ENCODE data around the gene ETDC. TPM values are rescaled to one million over a fixed set of nuclear protein-coding genes. Genes with fewer than 3 reads are reported as not detected.

The ETDC gene
- total RNA-seq, 1 experiment from 2014 or later = not detected

- no TSS peak for BruUV-seq (replicated peaks)
- Histone ChIP-seq H3K4me3 (no peak overlapping the region), H3K9me2 (ENCODE audit: insufficient read depth) (no peaks in the 10 kb centered on the region), H3K79me2 (ENCODE audit: low read depth) (no peaks in the 10 kb centered on the region), H3K36me3 (ENCODE audit: low read depth) (no peaks in the 10 kb centered on the region), H3K4me2 (no peak overlapping the region), H4K20me1 (ENCODE audit: insufficient read depth) (no peaks in the 10 kb centered on the region), H3K9me3 (ENCODE audit: insufficient read depth, low read depth) (no peaks in the 10 kb centered on the region), H3F3A (ENCODE audit: insufficient read depth, low read depth) (no peaks in the 10 kb centered on the region), H3K4me1 (replicated peaks; ENCODE audit: insufficient read depth) (no peaks in the 10 kb centered on the region), H2AFZ (no peak overlapping the region), H3K27me3 (ENCODE audit: insufficient read depth, low read depth) (no peaks in the 10 kb centered on the region), H3K27ac (no peak overlapping the region)
- CTCF ChIA-PET = no interaction called here
- no peak for TF ChIP-seq CTCF (conservative IDR thresholded peaks at IDR 0.05)
- TF ChIP-seq EZH2 (IDR thresholded peaks at IDR 0.05; ENCODE audit: low read depth) = no peak
- intact Hi-C loops (cut with micrococcal nuclease; ENCODE audit: unreplicated experiment) = no loop called here
- no peak for DNase-seq
- POLR2A ChIA-PET (ENCODE audit: unreplicated experiment) = no interaction called here
These were observed 19.2 kb downstream of the ETDC start for GRCh38 chrX:135328421-135329005.

GRCh38 chrX:135330706-135331105 is 21.4 kb downstream of the ETDC start:
- no peak for DNase-seq
- no peaks in the 10 kb centered on the region for H3K36me3 ChIP-seq (ENCODE audit: low read depth)
- no peak for TF ChIP-seq CTCF (conservative IDR thresholded peaks at IDR 0.05)
- TF ChIP-seq EZH2 (IDR thresholded peaks at IDR 0.05; ENCODE audit: low read depth) = no peak
- BruUV-seq (replicated peaks) = no TSS peak
- no peaks in the 10 kb centered on the region for H4K20me1 ChIP-seq (ENCODE audit: insufficient read depth)
- no peaks in the 10 kb centered on the region for H3K79me2 ChIP-seq (ENCODE audit: low read depth)
- intact Hi-C loops (cut with micrococcal nuclease; ENCODE audit: unreplicated experiment) = no loop called here
- H2AFZ ChIP-seq = no peak overlapping the region
- CTCF ChIA-PET = no interaction called here
- no peaks in the 10 kb centered on the region for H3K9me2 ChIP-seq (ENCODE audit: insufficient read depth)
- no peak overlapping the region for H3K27ac ChIP-seq
- H3K4me1 ChIP-seq (replicated peaks; ENCODE audit: insufficient read depth) = no peaks in the 10 kb centered on the region
- POLR2A ChIA-PET (ENCODE audit: unreplicated experiment) = no interaction called here
- no peaks in the 10 kb centered on the region for H3K27me3 ChIP-seq (ENCODE audit: insufficient read depth, low read depth)
- H3F3A ChIP-seq (ENCODE audit: insufficient read depth, low read depth) = no peaks in the 10 kb centered on the region
- no peak overlapping the region for H3K4me3 ChIP-seq
- no peak overlapping the region for H3K4me2 ChIP-seq
- no peaks in the 10 kb centered on the region for H3K9me3 ChIP-seq (ENCODE audit: insufficient read depth, low read depth)

- no peaks in the 10 kb centered on the region for H3K4me1 ChIP-seq (replicated peaks; ENCODE audit: insufficient read depth)
- no peak overlapping the region for H2AFZ ChIP-seq
- H3K27ac ChIP-seq = no peak overlapping the region
- H3K4me2 ChIP-seq = no peak overlapping the region
- H3K27me3 ChIP-seq (ENCODE audit: insufficient read depth, low read depth) = no peaks in the 10 kb centered on the region
- no peaks in the 10 kb centered on the region for H3F3A ChIP-seq (ENCODE audit: insufficient read depth, low read depth)
- no TSS peak for BruUV-seq (replicated peaks)
- ChIA-PET POLR2A (ENCODE audit: unreplicated experiment) (no interaction called here), CTCF (no interaction called here)
- no peaks in the 10 kb centered on the region for H3K9me3 ChIP-seq (ENCODE audit: insufficient read depth, low read depth)
- H3K79me2 ChIP-seq (ENCODE audit: low read depth) = no peaks in the 10 kb centered on the region
- H3K9me2 ChIP-seq (ENCODE audit: insufficient read depth) = no peaks in the 10 kb centered on the region
- DNase-seq = no peak
- H3K4me3 ChIP-seq = no peak overlapping the region
- TF ChIP-seq EZH2 (IDR thresholded peaks at IDR 0.05; ENCODE audit: low read depth) (no peak), CTCF (conservative IDR thresholded peaks at IDR 0.05) (no peak)
- no peaks in the 10 kb centered on the region for H3K36me3 ChIP-seq (ENCODE audit: low read depth)
- intact Hi-C loops (cut with micrococcal nuclease; ENCODE audit: unreplicated experiment) = no loop called here
- no peaks in the 10 kb centered on the region for H4K20me1 ChIP-seq (ENCODE audit: insufficient read depth)
These were observed 22.2 kb downstream of the ETDC start for GRCh38 chrX:135331525-135331924.
